Measurements from ENCODE around the gene NCF4.

GRCh38 chr22:36887162-36887561 is 26.4 kb downstream of the NCF4 start:
- TF ChIP-seq POLR2A (IDR thresholded peaks at IDR 0.05; ENCODE audit: low read length) (no peak), GATA1 (IDR thresholded peaks at IDR 0.05; ENCODE audit: low read depth, low read length) (no peak)
